Measurements from ENCODE around the gene TMEM208.

TMEM208 gene

GRCh38 chr16:67215706-67216105 lies 11.2 kb upstream of the TMEM208 start:
- no peak overlapping the region for H3K4me3 ChIP-seq (ENCODE audit: low read depth, low read length)
- in situ Hi-C loops (cut with HindIII; ENCODE audit: low sequenced_read_pairs): no loop called here
- TF ChIP-seq CTCF (IDR thresholded peaks at IDR 0.05; ENCODE audit: low read depth, low read length, missing control alignments): no peak
- no peak for DNase-seq (ENCODE audit: low read depth)

DNA sequence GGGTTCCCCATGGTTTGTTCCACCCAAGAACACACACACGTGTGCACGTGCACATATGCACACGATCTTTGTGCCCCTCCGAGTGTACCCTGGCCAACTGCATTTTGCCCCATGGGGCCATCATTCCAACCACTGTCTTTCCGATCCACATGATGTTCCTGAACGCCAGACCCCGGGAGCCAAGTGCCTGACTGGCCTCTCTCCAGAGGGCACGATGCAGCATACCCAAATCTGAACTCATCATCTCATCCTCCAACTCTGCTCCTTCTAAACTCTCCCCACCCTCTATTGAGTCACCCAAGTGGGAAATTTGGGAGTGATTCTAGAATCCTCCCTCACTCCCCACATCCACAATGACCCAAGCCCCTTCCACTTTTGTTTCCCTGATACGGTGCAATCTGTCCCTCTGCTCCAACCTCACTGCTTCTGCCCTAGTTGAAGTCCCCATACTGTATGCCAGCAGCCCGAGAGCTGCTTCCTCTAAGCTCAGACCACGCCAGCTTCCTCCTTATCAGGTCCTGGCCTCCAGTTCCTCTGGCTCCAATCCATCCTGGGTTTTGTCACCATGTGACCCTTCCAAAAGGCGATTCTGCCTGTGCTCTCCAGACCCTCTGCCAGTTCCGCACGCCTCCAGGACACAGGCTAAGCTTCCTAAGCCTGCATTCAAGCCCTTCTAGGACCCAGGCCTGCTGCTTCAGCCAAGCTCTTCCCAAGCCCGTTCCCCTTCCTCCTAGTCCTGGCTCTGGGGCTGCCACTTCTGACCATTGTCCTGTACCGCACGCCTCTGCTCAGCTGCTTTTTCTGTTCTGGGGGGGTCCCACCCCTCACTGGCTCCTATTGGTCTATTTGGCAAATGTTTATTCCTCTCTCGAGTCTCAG lies 10.1 kb upstream of the TMEM208 start:
- in situ Hi-C loops (cut with HindIII; ENCODE audit: low sequenced_read_pairs): no loop called here
- DNase-seq (ENCODE audit: low read depth): no peak
- no peak for TF ChIP-seq CTCF (IDR thresholded peaks at IDR 0.05; ENCODE audit: low read depth, low read length, missing control alignments)
- H3K4me3 ChIP-seq (ENCODE audit: low read depth, low read length): no peak overlapping the region

- H3K4me3 ChIP-seq (ENCODE audit: low read depth, low read length): no peak overlapping the region
- no peak for DNase-seq (ENCODE audit: low read depth)
- TF ChIP-seq CTCF (IDR thresholded peaks at IDR 0.05; ENCODE audit: low read depth, low read length, missing control alignments): no peak
- in situ Hi-C loops (cut with HindIII; ENCODE audit: low sequenced_read_pairs): no loop called here
These were observed 2.9 kb upstream of the TMEM208 start for GRCh38 chr16:67223992-67224391.

- no peak for DNase-seq (ENCODE audit: low read depth)
- H3K4me3 ChIP-seq (ENCODE audit: low read depth, low read length): peak overlapping the region; percentile 100
- in situ Hi-C loops (cut with HindIII; ENCODE audit: low sequenced_read_pairs): no loop called here
- TF ChIP-seq CTCF (IDR thresholded peaks at IDR 0.05; ENCODE audit: low read depth, low read length, missing control alignments): no peak
These were observed 581 bp upstream of the TMEM208 start for GRCh38 chr16:67226295-67226803.

GRCh38 chr16:67227567-67227921 lies 614 bp downstream of the TMEM208 start:
- no peak for DNase-seq (ENCODE audit: low read depth)
- no peak for TF ChIP-seq CTCF (IDR thresholded peaks at IDR 0.05; ENCODE audit: low read depth, low read length, missing control alignments)
- H3K4me3 ChIP-seq (ENCODE audit: low read depth, low read length): peak overlapping the region; percentile 100
- in situ Hi-C loops (cut with HindIII; ENCODE audit: low sequenced_read_pairs): no loop called here

- in situ Hi-C loops (cut with HindIII; ENCODE audit: low sequenced_read_pairs): no loop called here
- peak overlapping the region; percentile 100 for H3K4me3 ChIP-seq (ENCODE audit: low read depth, low read length)
These were observed 1.3 kb downstream of the TMEM208 start for GRCh38 chr16:67228034-67228785.

More at GRCh38 chr16:67228034-67228785, 1.3 kb downstream of the TMEM208 start:
- DNase-seq (ENCODE audit: low read depth): no peak
- no peak for TF ChIP-seq CTCF (IDR thresholded peaks at IDR 0.05; ENCODE audit: low read depth, low read length, missing control alignments)
